H9 (cell line): Measurements from ENCODE around the gene AXL. TPM values are rescaled to one million over a fixed set of nuclear protein-coding genes. Genes with fewer than 3 reads are reported as not detected.
"Not testable (repeated sequence)": the region's sequence is repeated elsewhere in the genome, so short reads cannot be mapped to it uniquely, and the experiment has no call there.

Experiments used
- DNase-seq: peaks from one replicate; pipeline ENCODE4 v3.0.0-alpha.2; 2017
- H2AFZ ChIP-seq: one replicate; pipeline ENCODE4 v1.6.1; 2013; ENCODE audit warnings: mild to moderate bottlenecking, low read length, control low read depth, moderate library complexity
- H2AK5ac ChIP-seq: 2 replicates; pipeline ENCODE4 v1.6.1; 2013; ENCODE audit warnings: low read length, control low read depth, mixed read lengths; ENCODE audit not compliant: insufficient read length
- H2BK120ac ChIP-seq: one replicate; pipeline ENCODE4 v1.6.1; 2013; ENCODE audit warnings: low read depth, mild to moderate bottlenecking, low read length, control low read depth, inconsistent platforms; ENCODE audit not compliant: poor library complexity, severe bottlenecking
- H2BK12ac ChIP-seq: 2 replicates; pipeline ENCODE4 v1.6.1; 2013; ENCODE audit warnings: low read length, control low read depth, mixed read lengths, low read depth; ENCODE audit not compliant: insufficient read length
- H2BK15ac ChIP-seq: 2 replicates; pipeline ENCODE4 v1.6.1; 2013; ENCODE audit warnings: low read depth, low read length, control low read depth
- H2BK20ac ChIP-seq: one replicate; pipeline ENCODE4 v1.6.1; 2013; ENCODE audit warnings: low read depth, mild to moderate bottlenecking, low read length, control low read depth, inconsistent platforms; ENCODE audit not compliant: poor library complexity, severe bottlenecking
- H2BK5ac ChIP-seq: 2 replicates; pipeline ENCODE4 v1.6.1; 2013; ENCODE audit warnings: low read length, control low read depth, mixed read lengths; ENCODE audit not compliant: insufficient read length
- H3K14ac ChIP-seq: 2 replicates; pipeline ENCODE4 v1.6.1; 2013; ENCODE audit warnings: low read length, control low read depth; ENCODE audit not compliant: insufficient read depth
- H3K18ac ChIP-seq: 2 replicates; pipeline ENCODE4 v1.6.1; 2013; ENCODE audit warnings: low read depth, mild to moderate bottlenecking, mixed read lengths, low read length, control low read depth; ENCODE audit not compliant: insufficient read length
- H3K23ac ChIP-seq: 2 replicates; pipeline ENCODE4 v1.6.1; 2013; ENCODE audit warnings: low read length, control low read depth, mixed read lengths, low read depth; ENCODE audit not compliant: insufficient read length
- H3K23me2 ChIP-seq: 2 replicates; pipeline ENCODE4 v1.6.1; 2013; ENCODE audit warnings: low read depth, mild to moderate bottlenecking, mixed read lengths, low read length, control low read depth; ENCODE audit not compliant: insufficient read length, poor library complexity, severe bottlenecking
- H3K27ac ChIP-seq: 2 replicates; pipeline ENCODE4 v1.5.1; 2013; ENCODE audit warnings: low read length, control low read depth, mixed read lengths, low read depth; ENCODE audit not compliant: insufficient read length
- H3K27me3 ChIP-seq: 2 replicates; pipeline ENCODE4 v1.6.1; 2013; ENCODE audit warnings: low read length, control low read depth, inconsistent platforms; ENCODE audit not compliant: insufficient read depth
- H3K4ac ChIP-seq: 2 replicates; pipeline ENCODE4 v1.6.1; 2013; ENCODE audit warnings: low read depth, mild to moderate bottlenecking, control low read depth, inconsistent platforms, low read length, moderate library complexity
- H3K4me1 ChIP-seq: 2 replicates; pipeline ENCODE4 v1.6.1; 2013; ENCODE audit warnings: low read length, control low read depth, inconsistent platforms; ENCODE audit not compliant: insufficient read depth
- H3K4me2 ChIP-seq: 2 replicates; pipeline ENCODE4 v1.6.1; 2013; ENCODE audit warnings: low read length, control low read depth, mixed read lengths; ENCODE audit not compliant: insufficient read length, insufficient read depth
- H3K56ac ChIP-seq: 2 replicates; pipeline ENCODE4 v1.6.1; 2013; ENCODE audit warnings: low read depth, mild to moderate bottlenecking, mixed read lengths, low read length, control low read depth; ENCODE audit not compliant: insufficient read length
- H3K79me1 ChIP-seq: 2 replicates; pipeline ENCODE4 v1.6.1; 2013; ENCODE audit warnings: low read depth, mild to moderate bottlenecking, moderate library complexity, low read length, control low read depth, inconsistent platforms; ENCODE audit not compliant: insufficient read depth, poor library complexity, severe bottlenecking
- H3K79me2 ChIP-seq: 2 replicates; pipeline ENCODE4 v1.6.1; 2013; ENCODE audit warnings: low read length, control low read depth, inconsistent platforms; ENCODE audit not compliant: insufficient read depth
- H3K9ac ChIP-seq: 2 replicates; pipeline ENCODE4 v1.6.1; 2013; ENCODE audit warnings: low read length, control low read depth, mixed read lengths; ENCODE audit not compliant: insufficient read length; ENCODE audit errors: extremely low read depth
- H3K9me3 ChIP-seq: one replicate; pipeline ENCODE4 v1.6.1; 2013; ENCODE audit warnings: low read depth, low read length, inconsistent platforms; ENCODE audit not compliant: control insufficient read depth
- H3T11ph ChIP-seq: one replicate; pipeline ENCODE4 v1.6.1; 2013; ENCODE audit warnings: mild to moderate bottlenecking, low read length, control low read depth, inconsistent platforms
- H4K20me1 ChIP-seq: one replicate; pipeline ENCODE4 v1.6.1; 2013; ENCODE audit not compliant: control insufficient read depth, insufficient read length, insufficient read depth
- H4K5ac ChIP-seq: 2 replicates; pipeline ENCODE4 v1.6.1; 2013; ENCODE audit warnings: low read depth, mild to moderate bottlenecking, mixed read lengths, low read length, control low read depth; ENCODE audit not compliant: insufficient read length
- H4K8ac ChIP-seq: replicated peaks from 2 replicates; pipeline ENCODE4 v1.6.1; 2013; ENCODE audit warnings: low read length, control low read depth, mixed read lengths, low read depth; ENCODE audit not compliant: insufficient read length
- H4K91ac ChIP-seq: 2 replicates; pipeline ENCODE4 v1.6.1; 2013; ENCODE audit warnings: low read depth, mild to moderate bottlenecking, moderate library complexity, mixed read lengths, low read length, control low read depth; ENCODE audit not compliant: insufficient read length
- H3K27ac Mint-ChIP-seq, 3 experiments: 2 replicates in 2 of 3; 3 replicates in 1 of 3; pipeline ENCODE4 v1.8.0; 2020 to 2021; ENCODE audit warnings: mixed read lengths in 3 of 3, mild to moderate bottlenecking in 1 of 3, moderate library complexity in 1 of 3
- H3K27me3 Mint-ChIP-seq: 2 replicates; pipeline ENCODE4 v1.8.0; 2021; ENCODE audit warnings: low read depth, mild to moderate bottlenecking, moderate library complexity, mixed read lengths
- H3K36me3 Mint-ChIP-seq, 3 experiments: 2 replicates in 2 of 3; 3 replicates in 1 of 3; pipeline ENCODE4 v1.8.0; 2020 to 2021; ENCODE audit warnings: low read depth in 3 of 3, mixed read lengths in 3 of 3; ENCODE audit not compliant: insufficient read depth in 1 of 3
- H3K4me1 Mint-ChIP-seq, 2 experiments: 2 replicates each; pipeline ENCODE4 v1.8.0; 2020; ENCODE audit warnings: mixed read lengths in 2 of 2
- H3K4me3 Mint-ChIP-seq, 2 experiments: 2 replicates in 1 of 2; 3 replicates in 1 of 2; pipeline ENCODE4 v1.8.0; 2020 to 2021; ENCODE audit warnings: mild to moderate bottlenecking in 2 of 2, mixed read lengths in 2 of 2, moderate library complexity in 1 of 2
- H3K9me3 Mint-ChIP-seq, 2 experiments: 2 replicates in 1 of 2; 3 replicates in 1 of 2; pipeline ENCODE4 v1.8.0; 2020; ENCODE audit warnings: mild to moderate bottlenecking in 2 of 2, mixed read lengths in 2 of 2, moderate library complexity in 1 of 2
- WGBS: extraction: QIAGEN DNeasy Blood & Tissue Kit; methylation state at CpG from one replicate; pipeline ENCODE4 v1.1.7; 2013; ENCODE audit warnings: missing lambda C conversion rate, low lambda C conversion rate, mixed read lengths; ENCODE audit not compliant: insufficient read length; ENCODE audit errors: extremely low coverage; 5-methylcytosine and 5-hydroxymethylcytosine counted together
- total RNA-seq: library from RNA; stranded (reverse); gene quantifications from 2 replicates; pipeline ENCODE4 v1.2.1, GENCODE V29; 2021
- TF ChIP-seq, protein P1 (sequence below): fragments of 200-600 bp; sonication (generic); conservative IDR thresholded peaks from 3 replicates; pipeline ENCODE4 v1.8.0; 2021; ENCODE audit warnings: antibody characterized with exemption, mild to moderate bottlenecking

Gene AXL
- total RNA-seq, 1 experiment from 2014 or later, result 29.4 TPM

DNA sequence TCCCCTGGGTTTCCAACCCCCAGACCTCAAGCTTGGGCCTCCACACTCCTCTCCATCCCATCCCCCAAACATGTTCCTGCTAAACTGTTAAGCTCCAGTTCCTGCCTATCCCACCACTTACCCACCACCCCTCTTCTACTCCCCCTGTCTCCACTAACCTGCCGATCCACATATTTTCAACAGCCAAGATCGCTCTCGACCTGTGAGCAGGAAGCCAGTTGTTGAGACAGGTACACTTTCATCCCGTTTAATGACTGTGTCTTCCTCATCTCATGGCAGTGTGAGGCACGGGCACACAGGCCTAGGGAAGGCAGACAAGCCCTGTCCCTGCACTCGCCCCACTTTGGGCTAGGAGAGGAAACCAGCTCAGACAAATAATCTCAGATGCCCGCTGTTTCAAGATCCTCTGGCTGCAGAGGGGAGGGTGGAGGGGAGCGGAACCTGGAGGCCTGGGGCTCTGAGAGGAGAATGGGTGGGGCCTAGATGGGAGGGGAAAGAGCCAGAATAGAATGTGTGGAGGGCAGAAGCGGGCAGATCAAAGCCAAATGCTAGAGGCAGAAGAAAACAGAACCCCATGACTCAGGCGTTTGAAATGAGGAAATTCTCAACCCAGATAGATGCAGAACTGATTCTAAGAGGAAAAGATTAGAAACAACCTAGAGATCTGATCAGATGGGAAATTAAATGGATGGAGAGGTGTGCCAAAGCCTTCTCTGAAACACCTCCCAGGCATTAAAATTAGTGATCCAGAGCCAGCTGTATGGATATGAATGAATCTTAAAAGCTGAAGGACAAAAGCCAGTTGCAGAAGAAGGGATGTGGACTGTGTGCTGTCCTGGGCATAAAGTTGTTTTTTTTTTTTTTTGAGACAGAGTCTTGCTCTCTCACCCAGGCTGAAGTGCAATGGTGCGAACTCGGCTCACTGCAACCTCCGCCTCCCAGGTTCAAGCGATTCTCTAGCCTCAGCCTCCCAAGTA is 42.9 kb upstream of the AXL start:
- no peak overlapping the region for H2AFZ ChIP-seq
- no peak overlapping the region for H2BK120ac ChIP-seq
- peaks cover 5% of the 10 kb centered on the region; the same call in 1 of the 2 replicates for H3K4me1 ChIP-seq
- peak; percentile 96 for DNase-seq
- H4K20me1 ChIP-seq, result no peaks in the 10 kb centered on the region
- no peak overlapping the region for H2BK20ac ChIP-seq
- H2BK5ac ChIP-seq, result no peak overlapping the region
- H4K5ac ChIP-seq, result peak overlapping the region; percentile 91
- no peak overlapping the region for H2BK15ac ChIP-seq
- H3K9me3 ChIP-seq, result no peaks in the 10 kb centered on the region
- WGBS, result no CpG with 5 or more reads among the region's 14 CpGs
- H3K27ac ChIP-seq, result peak overlapping the region; percentile 89
- H3K27ac Mint-ChIP-seq, result peak overlapping the region; percentile 91 to 97 (median 97)
- peak overlapping the region; percentile 79 for H3K9ac ChIP-seq
- H3K23ac ChIP-seq, result no peak overlapping the region
- H3K27me3 Mint-ChIP-seq, result no peaks in the 10 kb centered on the region
- peak overlapping the region; percentile 39 for H3K56ac ChIP-seq
- peak overlapping the region; percentile 77 for H3K4me2 ChIP-seq
- no peak overlapping the region for H3K4ac ChIP-seq
- H3K4me3 Mint-ChIP-seq, result peak overlapping the region; percentile 60 to 77
- no peak overlapping the region for H2AK5ac ChIP-seq
- H3K27me3 ChIP-seq, result no peaks in the 10 kb centered on the region
- no peaks in the 10 kb centered on the region for H3K79me2 ChIP-seq
- H3K79me1 ChIP-seq, result no peaks in the 10 kb centered on the region
- H2BK12ac ChIP-seq, result peak overlapping the region; percentile 66
- peaks cover 6 to 8% of the 10 kb centered on the region in 2 experiments; a peak in 4 of 5 replicates for H3K9me3 Mint-ChIP-seq
- H3T11ph ChIP-seq, result no peak overlapping the region
- no peak overlapping the region for H4K91ac ChIP-seq
- TF ChIP-seq, protein P1, sequence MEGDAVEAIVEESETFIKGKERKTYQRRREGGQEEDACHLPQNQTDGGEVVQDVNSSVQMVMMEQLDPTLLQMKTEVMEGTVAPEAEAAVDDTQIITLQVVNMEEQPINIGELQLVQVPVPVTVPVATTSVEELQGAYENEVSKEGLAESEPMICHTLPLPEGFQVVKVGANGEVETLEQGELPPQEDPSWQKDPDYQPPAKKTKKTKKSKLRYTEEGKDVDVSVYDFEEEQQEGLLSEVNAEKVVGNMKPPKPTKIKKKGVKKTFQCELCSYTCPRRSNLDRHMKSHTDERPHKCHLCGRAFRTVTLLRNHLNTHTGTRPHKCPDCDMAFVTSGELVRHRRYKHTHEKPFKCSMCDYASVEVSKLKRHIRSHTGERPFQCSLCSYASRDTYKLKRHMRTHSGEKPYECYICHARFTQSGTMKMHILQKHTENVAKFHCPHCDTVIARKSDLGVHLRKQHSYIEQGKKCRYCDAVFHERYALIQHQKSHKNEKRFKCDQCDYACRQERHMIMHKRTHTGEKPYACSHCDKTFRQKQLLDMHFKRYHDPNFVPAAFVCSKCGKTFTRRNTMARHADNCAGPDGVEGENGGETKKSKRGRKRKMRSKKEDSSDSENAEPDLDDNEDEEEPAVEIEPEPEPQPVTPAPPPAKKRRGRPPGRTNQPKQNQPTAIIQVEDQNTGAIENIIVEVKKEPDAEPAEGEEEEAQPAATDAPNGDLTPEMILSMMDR, result no peak
- H3K4me1 Mint-ChIP-seq, result peaks cover 29% of the 10 kb centered on the region in 2 experiments
- H3K36me3 Mint-ChIP-seq, result peaks cover 2 to 4% (median 2%) of the 10 kb centered on the region in 3 experiments; a peak in 4 of 7 replicates
- no peak overlapping the region for H4K8ac ChIP-seq
- H3K18ac ChIP-seq, result peak overlapping the region; percentile 90
- H3K14ac ChIP-seq, result peak overlapping the region; percentile 90
- H3K23me2 ChIP-seq, result peaks cover 3% of the 10 kb centered on the region

DNA sequence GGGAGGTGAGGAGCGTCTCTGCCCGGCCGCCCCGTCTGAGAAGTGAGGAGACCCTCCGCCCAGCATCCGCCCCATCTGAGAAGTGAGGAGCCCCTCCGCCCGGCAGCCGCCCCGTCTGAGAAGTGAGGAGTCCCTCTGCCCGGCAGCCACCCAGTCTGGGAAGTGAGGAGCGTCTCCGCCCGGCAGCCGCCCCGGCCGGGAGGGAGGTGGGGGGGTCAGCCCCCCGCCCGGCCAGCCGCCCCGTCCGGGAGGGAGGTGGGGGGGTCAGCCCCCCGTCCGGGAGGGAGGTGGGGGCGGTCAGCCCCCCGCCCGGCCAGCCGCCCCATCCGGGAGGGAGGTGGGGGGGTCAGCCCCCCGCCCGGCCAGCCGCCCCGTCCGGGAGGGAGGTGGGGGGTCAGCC is 38.9 kb upstream of the AXL start:
- not testable (repeated sequence) for H2BK15ac ChIP-seq, H3K4ac ChIP-seq
- H3K4me1 Mint-ChIP-seq, result peaks cover 22% of the 10 kb centered on the region in 2 experiments

More for the DNA sequence above, 38.9 kb upstream of the AXL start:
- not testable (repeated sequence) for H3K9ac ChIP-seq, H3T11ph ChIP-seq, H3K79me2 ChIP-seq, H4K5ac ChIP-seq, H3K4me1 ChIP-seq, H2BK120ac ChIP-seq, H4K8ac ChIP-seq, H3K27ac Mint-ChIP-seq, H2AFZ ChIP-seq, H2AK5ac ChIP-seq, H3K27me3 Mint-ChIP-seq, H3K18ac ChIP-seq, H3K9me3 Mint-ChIP-seq, H3K4me2 ChIP-seq, H3K9me3 ChIP-seq, H2BK20ac ChIP-seq, DNase-seq, H3K4me3 Mint-ChIP-seq, H4K20me1 ChIP-seq, H4K91ac ChIP-seq, H3K56ac ChIP-seq, H2BK12ac ChIP-seq, H3K23ac ChIP-seq, H3K27ac ChIP-seq, H3K79me1 ChIP-seq, H3K23me2 ChIP-seq, H3K36me3 Mint-ChIP-seq, H3K27me3 ChIP-seq, H3K14ac ChIP-seq, H2BK5ac ChIP-seq
- WGBS, result no CpG with 5 or more reads among the region's 34 CpGs
